HG03135 (cell line): ENCODE results near the gene DDAH1.
A peak's percentile ranks its signal among the peaks of the same experiment; 100 is the strongest.
"Not testable (repeated sequence)": the region's sequence is repeated elsewhere in the genome, so short reads cannot be mapped to it uniquely, and the experiment has no call there.

Source experiments
- ATAC-seq: cut with Tn5 transposase; IDR thresholded peaks from one replicate; pipeline ENCODE4 v1.9.1; 2021; ENCODE audit warnings: mild to moderate bottlenecking, moderate library complexity; ENCODE audit not compliant: unreplicated experiment

The DDAH1 gene

GRCh38 chr1:85471558-85471957, 6.6 kb upstream of the DDAH1 start:
- no peak for ATAC-seq

GRCh38 chr1:85470130-85470529, 5.2 kb upstream of the DDAH1 start:
- not testable (repeated sequence) for ATAC-seq

GRCh38 chr1:85467929-85468540, 3.1 kb upstream of the DDAH1 start:
- no peak for ATAC-seq

DNA sequence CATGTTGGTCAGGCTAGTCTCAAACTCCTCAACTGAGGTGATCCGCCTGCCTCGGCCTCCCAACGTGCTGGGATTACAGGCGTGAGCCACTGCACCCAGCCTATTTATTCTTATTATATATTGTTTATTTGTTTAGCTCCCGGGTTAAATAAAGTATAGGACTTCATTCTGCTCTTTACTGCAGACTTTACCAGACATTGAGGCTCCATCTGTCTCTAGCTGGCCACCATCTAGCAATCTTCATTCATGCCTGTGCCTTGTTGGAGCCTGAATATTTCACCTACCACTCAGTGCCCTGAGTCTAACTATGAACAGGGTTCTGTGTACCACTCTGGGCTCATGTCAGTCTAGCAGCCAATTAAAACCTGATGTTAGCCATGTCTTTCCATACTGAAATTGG, 2.1 kb upstream of the DDAH1 start:
- no peak for ATAC-seq

DNA sequence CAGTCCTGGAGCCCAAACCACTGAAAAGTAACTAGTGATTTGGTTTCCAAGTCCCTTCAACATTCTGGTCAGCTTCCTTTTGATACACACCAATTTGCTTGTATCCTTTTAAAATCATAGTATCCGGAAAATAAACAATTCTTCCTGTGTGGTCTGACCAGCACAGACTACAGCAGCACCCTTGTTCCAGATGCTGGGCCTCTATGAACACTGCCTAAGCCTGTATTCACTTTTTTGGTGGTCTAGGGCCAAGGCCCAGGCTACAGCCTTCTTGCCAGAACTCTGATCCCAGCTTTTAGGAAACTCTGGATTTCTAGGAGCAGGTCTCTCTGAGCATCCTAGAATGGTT, 801 bp upstream of the DDAH1 start:
- ATAC-seq = no peak

GRCh38 chr1:85464497-85465098, 361 bp downstream of the DDAH1 start:
- peak; percentile 64 for ATAC-seq

DNA sequence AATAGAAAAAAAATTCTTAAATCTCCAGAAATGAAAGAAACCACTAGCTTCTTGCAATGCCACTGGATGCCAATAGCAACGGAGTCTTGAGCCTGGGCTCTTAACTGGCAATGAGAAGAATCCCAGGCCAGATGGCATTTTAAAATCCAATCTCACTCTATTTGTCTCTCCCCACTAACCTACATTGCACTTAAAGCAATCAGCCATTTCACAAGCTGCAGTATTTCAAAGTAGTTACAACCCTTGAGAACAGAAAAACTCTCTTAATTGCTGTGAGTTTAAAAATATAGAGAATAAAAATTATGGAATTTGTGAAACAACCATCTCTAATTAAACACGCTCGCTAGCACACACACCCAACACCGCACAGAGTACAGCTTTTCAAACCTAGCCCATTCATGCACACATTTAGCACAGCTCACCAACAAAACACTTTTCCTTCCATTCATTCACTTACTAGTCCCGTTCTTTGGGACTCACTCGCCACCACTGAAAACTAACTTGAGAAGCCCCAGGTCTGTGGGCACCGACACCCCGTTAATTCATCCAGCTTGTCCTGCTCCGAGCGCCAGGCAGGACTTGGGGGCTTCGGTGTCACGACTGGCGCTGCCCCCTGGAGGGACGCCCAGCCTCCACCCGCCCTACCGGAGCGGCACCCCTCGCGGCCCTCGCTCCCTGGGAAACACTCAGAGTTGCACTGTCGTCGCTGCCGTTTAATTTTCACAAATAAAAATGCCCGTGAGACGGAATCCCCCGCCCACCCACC, 1.0 kb downstream of the DDAH1 start:
- ATAC-seq = no peak

GRCh38 chr1:85462931-85463649, 1.9 kb downstream of the DDAH1 start:
- ATAC-seq = no peak

- no peak for ATAC-seq
Measured at GRCh38 chr1:85461216-85461918, 3.6 kb downstream of the DDAH1 start.

- no peak for ATAC-seq
Measured at GRCh38 chr1:85460555-85461088, 4.3 kb downstream of the DDAH1 start.

DNA sequence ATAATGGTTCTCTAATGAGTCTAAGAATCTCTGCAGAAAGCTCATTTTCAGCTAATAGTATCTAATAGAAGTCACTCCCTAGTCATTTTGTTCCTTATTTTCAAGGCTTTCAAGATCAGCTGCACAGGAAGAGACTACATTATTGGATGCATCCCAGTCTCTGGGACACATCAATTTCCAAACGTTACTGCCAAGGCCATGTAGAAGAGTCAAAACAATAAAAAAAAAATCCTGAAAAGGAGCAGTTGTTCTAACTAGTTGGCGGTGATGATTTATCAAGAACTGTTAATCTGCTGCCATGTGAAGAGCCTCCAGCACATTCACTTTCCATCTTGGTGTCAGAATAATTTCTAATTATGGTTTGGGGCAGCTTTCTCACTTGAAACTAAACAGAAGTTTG, 5.7 kb downstream of the DDAH1 start:
- ATAC-seq = no peak

DNA sequence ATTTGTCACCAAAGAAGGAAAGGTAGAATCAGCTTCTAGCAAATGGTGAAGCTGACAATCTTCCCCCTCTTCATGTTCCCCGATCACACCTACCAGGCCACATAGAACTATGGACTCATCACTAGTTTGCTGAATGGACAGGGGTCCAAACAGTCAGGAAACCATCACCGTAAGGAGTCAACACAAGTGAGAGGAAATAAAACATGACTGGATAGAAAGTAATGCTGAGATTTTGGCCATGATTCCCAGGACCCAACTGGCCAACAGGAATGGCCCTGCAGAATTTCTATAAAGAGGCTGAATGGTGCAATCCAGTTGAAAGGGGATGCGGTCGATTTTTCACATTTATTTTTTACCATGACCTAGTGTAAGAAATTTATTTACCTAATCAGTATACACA, 10.7 kb downstream of the DDAH1 start:
- no peak for ATAC-seq

DNA sequence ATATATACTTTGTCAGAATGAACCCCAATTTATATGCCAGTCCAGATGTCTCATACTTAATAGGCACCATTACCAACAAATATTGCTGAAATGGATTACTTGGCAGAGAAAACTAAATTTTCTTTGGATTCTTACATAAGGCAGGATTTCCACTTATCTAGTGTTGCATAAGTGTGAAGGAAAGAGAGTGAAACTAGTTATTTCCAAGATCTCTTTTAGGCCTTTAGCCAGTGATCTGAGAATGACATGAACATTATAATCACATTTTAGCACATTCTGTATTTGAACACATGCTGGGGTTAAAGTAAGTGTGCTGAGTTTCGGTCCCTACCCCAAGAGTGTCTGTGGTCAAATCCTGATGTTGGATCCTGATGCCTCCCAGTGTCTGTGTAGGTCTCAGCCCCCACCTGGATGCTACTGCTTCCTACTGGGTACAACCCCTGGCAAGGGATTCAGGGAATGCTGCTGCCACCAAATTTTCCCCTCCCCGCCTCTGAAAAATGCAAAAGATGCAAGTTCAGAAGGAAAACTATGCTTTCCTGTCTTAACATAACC, 11.2 kb downstream of the DDAH1 start:
- ATAC-seq = no peak

DNA sequence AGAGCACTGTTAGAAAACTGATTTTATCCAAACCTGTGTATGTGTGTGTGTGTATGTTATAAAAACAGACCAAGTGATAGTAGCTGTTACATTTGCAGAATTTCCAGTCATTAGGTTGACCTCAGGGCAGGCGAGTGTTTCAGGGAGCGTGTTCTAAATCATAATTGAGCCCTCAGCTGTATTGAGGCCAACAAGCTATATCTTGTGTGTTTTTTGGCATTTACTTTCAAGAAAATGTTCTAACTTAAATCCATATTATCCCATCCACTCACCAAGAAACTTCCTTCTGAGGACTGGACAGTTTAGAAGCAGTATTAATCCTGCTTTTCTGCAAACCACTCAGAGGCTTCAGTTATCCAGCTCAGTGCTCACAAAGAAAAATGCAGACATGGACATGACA, 12.0 kb downstream of the DDAH1 start:
- no peak for ATAC-seq

GRCh38 chr1:85451236-85451830, 13.6 kb downstream of the DDAH1 start:
- ATAC-seq = no peak

- no peak for ATAC-seq
Measured at GRCh38 chr1:85450832-85451231, 14.1 kb downstream of the DDAH1 start.

DNA sequence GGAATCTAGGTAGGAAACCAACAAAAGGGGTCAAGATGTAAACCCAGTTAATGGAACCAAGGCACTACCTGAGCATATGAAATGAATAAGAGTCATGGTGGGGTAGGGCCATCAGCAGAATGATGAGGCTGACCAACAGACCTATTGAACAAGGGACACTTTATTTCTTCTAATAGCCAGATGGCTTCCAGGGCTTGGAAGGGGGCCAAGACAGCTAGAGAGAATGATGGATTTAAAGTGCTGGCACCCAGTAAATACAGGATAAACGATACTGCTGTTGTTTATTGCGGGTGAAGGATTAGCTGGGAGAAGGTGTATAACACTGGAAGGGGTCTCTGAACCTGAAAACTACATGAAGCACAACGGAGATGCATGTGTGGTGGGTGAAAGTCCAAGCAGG, 15.6 kb downstream of the DDAH1 start:
- ATAC-seq = no peak

- ATAC-seq = no peak
Measured at GRCh38 chr1:85448358-85448757, 16.6 kb downstream of the DDAH1 start.

DNA sequence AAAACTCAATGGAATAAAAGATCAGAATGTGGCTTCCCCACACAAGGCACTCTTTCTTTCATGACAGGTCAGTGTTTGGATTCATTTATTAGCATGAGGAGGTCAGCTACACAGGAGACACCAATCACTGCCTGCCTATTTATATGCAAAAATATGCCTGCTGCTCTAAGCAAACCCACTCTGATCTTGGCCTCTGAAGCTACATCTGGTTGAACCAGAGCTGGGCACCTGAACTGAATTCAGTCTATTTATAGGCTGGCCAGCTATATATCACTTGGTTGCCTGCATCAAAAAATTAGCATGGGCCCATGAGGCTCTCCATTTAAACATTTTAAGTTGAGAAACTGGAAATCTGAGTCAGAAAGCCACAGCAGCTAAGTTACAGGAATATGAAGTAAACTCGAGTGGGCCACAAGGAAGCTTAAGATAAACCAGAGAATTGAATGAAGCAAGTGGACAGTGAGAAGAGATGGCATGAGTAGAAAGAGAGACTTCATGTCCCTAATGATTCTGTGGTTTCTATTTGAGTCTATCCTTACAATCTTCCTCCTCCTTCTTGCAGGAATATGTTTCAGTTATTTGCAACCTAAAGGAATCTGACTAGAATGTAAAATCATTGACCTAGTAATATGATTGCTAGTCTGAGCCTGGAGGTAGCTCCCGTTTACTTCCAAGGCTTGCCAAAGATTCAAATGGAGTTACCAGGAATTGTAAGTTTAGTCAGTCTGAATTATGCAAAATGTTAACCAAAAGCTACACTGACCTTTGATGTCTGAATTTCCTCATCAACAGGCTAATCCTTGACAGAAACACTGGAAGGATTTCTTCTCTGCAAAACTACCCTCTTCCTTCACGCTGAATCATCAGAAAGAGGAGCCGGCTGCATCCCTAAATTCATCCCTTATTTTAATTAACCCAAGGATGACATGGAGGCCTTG, 17.7 kb downstream of the DDAH1 start:
- no peak for ATAC-seq
